Pancreas (tissue), 10 donors: ENCODE data around the gene PLIN1. TPM values are rescaled to one million over a fixed set of nuclear protein-coding genes. Genes with fewer than 3 reads are reported as not detected.

ENCODE experiments used
- ATAC-seq, 4 donors: fragments of 200-7000 bp; cut with Tn5 transposase; one replicate each; pipeline versions ENCODE4 v1.8.0 to v1.9.1; 2020; ENCODE audit warnings: mild to moderate bottlenecking in 4 of 4, moderate library complexity in 4 of 4
- DNase-seq, 6 donors: peaks; one replicate each; pipeline ENCODE4 v3.0.0-alpha.2; 2020
- FAIRE-seq: peaks from 2 replicates; lab custom pipeline; 2012; peaks lifted over from hg19 to GRCh38; lab: Jason Lieb, UNC
- H3K27ac ChIP-seq, 4 donors: fragments of 200-600 bp; sonication (generic); 1 replicate in 3 of 4; 2 replicates in 1 of 4; pipeline versions ENCODE4 v1.5.0 to v1.8.0; 2020
- H3K27me3 ChIP-seq, 4 donors: fragments of 200-600 bp; one replicate each; pipeline ENCODE4 v1.8.0; 2021
- H3K36me3 ChIP-seq, 3 donors: fragments of 200-600 bp; sonication (generic) in 1 of 3; one replicate each; pipeline versions ENCODE4 v1.5.0 to v1.8.0; 2020 to 2021
- H3K4me1 ChIP-seq, 3 donors: fragments of 200-600 bp; one replicate each; pipeline ENCODE4 v1.8.0; 2021
- H3K4me3 ChIP-seq, 4 donors: fragments of 200-600 bp; sonication (generic) in 2 of 4; one replicate each; pipeline versions ENCODE4 v1.5.0 to v1.8.0; 2020 to 2021
- H3K9me3 ChIP-seq, 4 donors: fragments of 200-600 bp; one replicate each; pipeline ENCODE4 v1.8.0; 2021
- WGBS, 2 donors: extraction: QIAGEN DNeasy Blood & Tissue Kit; methylation state at CpG; one replicate each; pipeline ENCODE4 v1.1.7; 2013; 5-methylcytosine and 5-hydroxymethylcytosine counted together
- intact Hi-C, 3 donors: fragments of 100-400 bp; cut with DNase I; formaldehyde crosslinking; loops; one replicate each; pipeline versions ENCODE4 v1.11.1 to v1.14.2; 2022
- polyA plus RNA-seq, 2 donors: library from polyadenylated mRNA; stranded (reverse); fragments of 200-250 nt; gene quantifications; one replicate each; pipeline ENCODE4 v1.2.3, GENCODE V29; 2013
- total RNA-seq, 6 donors: library from RNA; stranded (reverse); fragmentation: NEBNext Ultra II Directional in 4 of 6; extraction: Animal tissue kit (Norgen Biotek cat#: 25700) in 4 of 6; gene quantifications; one replicate each; pipeline versions ENCODE4 v1.2.1 to v1.2.4, GENCODE V29; 2021 to 2023
- TF ChIP-seq, protein P1 (sequence below), 4 donors: fragments of 200-600 bp; sonication (generic) in 3 of 4; IDR thresholded peaks; one replicate each; pipeline versions ENCODE4 v1.5.0 to v1.8.0; 2021; ENCODE audit warnings: antibody characterized with exemption in 4 of 4
- donor health status: healthy with polysubstance abuse.
- donor health status: DM: no; HTN: no; CAD: no; lungs with moderate emphysema.
- donor health status: DM: no; HTN: no; CAD: no.
- donor health status: control.
- donor health status: control.
- donor health status: Bipolar disorder and iron deficiency.
- donor health status: DM: yes; HTN: yes; CAD: no.
- donor health status: DM: no; HTN: no; CAD: no.
- donor health status: DM: no; HTN: no; CAD: no.
- donor health status: DM: yes; HTN: yes; CAD: no.

Gene PLIN1
- total and polyA plus RNA-seq, 8 donors: 0.47 to 21.2 (median 3.2) TPM

DNA sequence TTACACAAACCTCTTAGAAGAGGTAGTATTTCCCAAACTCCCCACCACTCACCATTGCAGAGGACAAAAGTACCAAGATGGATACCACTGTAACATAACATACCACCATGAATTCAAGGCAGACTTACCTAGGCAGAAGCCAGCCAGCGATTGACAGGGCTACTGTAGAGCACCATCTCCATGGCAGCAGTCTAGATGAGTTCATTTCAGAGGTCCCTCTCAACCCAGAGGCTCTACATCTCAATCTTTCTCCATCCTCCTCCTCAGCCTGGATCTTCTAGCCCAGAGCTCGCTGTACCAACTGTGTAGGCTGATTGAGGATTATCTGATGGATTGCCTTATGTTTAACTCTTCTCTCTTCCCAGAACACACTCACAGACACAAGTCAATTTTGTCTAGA, 2.0 kb upstream of the PLIN1 start:
- Histone ChIP-seq H3K36me3 (no peaks in the 10 kb centered on the region), H3K4me3 (no peak overlapping the region), H3K9me3 (no peaks in the 10 kb centered on the region), H3K27me3 (no peaks in the 10 kb centered on the region), H3K4me1 (peaks cover 27 to 33% (median 33%) of the 10 kb centered on the region in 3 donors), H3K27ac (peak overlapping the region; percentile 44 to 91 (median 77))
- TF ChIP-seq, protein P1, sequence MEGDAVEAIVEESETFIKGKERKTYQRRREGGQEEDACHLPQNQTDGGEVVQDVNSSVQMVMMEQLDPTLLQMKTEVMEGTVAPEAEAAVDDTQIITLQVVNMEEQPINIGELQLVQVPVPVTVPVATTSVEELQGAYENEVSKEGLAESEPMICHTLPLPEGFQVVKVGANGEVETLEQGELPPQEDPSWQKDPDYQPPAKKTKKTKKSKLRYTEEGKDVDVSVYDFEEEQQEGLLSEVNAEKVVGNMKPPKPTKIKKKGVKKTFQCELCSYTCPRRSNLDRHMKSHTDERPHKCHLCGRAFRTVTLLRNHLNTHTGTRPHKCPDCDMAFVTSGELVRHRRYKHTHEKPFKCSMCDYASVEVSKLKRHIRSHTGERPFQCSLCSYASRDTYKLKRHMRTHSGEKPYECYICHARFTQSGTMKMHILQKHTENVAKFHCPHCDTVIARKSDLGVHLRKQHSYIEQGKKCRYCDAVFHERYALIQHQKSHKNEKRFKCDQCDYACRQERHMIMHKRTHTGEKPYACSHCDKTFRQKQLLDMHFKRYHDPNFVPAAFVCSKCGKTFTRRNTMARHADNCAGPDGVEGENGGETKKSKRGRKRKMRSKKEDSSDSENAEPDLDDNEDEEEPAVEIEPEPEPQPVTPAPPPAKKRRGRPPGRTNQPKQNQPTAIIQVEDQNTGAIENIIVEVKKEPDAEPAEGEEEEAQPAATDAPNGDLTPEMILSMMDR (IDR thresholded peaks at IDR 0.05): no peak
- intact Hi-C loops: no loop called here
- DNase-seq (no peak), FAIRE-seq (no peak), ATAC-seq (peak; percentile 27 to 46 (median 33))
- WGBS, 2 donors: 61 to 65% methylated on average over 2 of the region's 2 CpGs

DNA sequence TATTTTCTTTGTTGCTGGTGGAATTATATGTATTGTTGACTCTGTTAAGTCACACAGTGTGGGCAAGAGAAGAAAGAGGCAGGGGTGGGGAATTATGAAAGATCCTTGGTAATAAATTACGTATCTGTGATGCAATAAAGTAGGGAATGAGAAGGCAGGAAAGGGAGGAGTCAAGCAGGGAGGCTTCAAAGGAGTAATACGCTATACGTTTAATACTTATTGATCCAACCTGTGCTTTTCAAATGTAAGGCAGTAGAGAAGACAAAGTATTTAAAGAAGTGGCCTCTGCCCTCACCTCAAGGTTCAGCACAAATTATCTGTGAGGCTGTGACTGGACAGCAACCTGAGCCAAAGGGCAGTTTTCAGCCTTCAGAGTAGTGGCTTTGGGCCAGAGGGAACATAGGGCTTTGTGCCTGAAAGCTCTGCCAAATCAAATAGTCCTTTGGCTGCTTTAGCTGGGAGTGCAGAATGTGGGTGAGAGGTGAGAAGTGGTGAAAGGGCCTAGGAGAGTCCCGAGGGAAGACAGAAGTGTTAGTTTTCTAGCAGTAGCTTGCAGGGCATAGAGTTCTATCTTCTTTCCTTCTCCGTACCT, 1.2 kb upstream of the PLIN1 start:
- no peak overlapping the region for H3K4me3 ChIP-seq
- WGBS, 2 donors: 14 to 16% methylated on average over 5 of the region's 5 CpGs
- TF ChIP-seq, protein P1 (IDR thresholded peaks at IDR 0.05): no peak
- no peaks in the 10 kb centered on the region for H3K27me3 ChIP-seq
- intact Hi-C loops: no loop called here
- peak overlapping the region; percentile 44 to 91 (median 77) for H3K27ac ChIP-seq
- DNase-seq (peak in 4 of 6 donors; percentile 77 to 92 (median 90)), ATAC-seq (peak; percentile 96 to 98 (median 98)), FAIRE-seq (peak; percentile 29)
- H3K4me1 ChIP-seq: peaks cover 27 to 33% (median 30%) of the 10 kb centered on the region in 3 donors
- no peaks in the 10 kb centered on the region for H3K36me3 ChIP-seq
- no peaks in the 10 kb centered on the region for H3K9me3 ChIP-seq

DNA sequence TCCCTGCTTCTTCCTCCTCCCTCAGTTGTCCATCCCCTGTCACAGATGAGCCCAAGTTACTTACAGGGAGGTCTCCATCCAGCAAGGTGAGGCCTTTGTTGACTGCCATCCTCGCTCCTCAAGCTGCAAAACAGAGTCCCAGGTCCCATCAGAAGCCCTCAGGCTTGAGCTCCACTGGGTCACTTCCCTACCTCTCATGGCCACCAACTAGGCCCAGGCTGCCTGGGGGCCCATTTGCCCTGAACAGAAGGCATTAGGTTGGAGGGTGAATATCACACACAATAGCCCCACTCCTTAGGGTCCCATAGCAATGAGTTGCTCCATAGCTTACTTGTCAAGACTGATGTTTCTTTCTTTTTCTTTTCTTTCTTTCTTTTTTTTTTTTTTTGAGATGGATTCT, 1.8 kb downstream of the PLIN1 start:
- Histone ChIP-seq H3K36me3 (no peaks in the 10 kb centered on the region), H3K4me1 (peaks cover 27 to 33% (median 30%) of the 10 kb centered on the region in 3 donors), H3K27me3 (no peaks in the 10 kb centered on the region), H3K27ac (no peak overlapping the region), H3K9me3 (no peaks in the 10 kb centered on the region), H3K4me3 (no peak overlapping the region)
- DNase-seq (no peak), ATAC-seq (no peak), FAIRE-seq (no peak)
- TF ChIP-seq, protein P1 (IDR thresholded peaks at IDR 0.05): no peak
- WGBS, 2 donors: 93 to 100% methylated on average over 1 of the region's 1 CpG
- intact Hi-C loops: no loop called here

DNA sequence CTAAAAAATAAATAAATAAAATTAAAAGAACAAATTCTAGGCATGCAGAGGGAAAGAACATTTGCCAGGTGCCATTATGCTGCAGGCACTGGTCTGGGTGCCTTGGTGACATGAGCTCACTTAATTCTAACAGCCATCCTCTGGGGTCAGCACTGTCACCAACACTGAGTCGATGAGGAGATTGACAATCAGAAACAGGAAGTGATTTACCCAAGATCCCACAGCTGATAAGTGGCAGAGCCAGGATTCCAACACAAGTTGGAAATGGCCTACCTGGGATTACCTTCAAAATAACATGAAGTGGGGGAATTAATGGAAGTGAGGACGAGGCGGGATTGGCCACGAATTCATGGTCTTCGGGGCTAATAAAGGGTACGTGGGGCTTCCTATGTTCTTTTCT, 3.6 kb downstream of the PLIN1 start:
- intact Hi-C loops: no loop called here
- DNase-seq: no peak
- Histone ChIP-seq H3K4me3 (no peak overlapping the region), H3K9me3 (no peaks in the 10 kb centered on the region), H3K36me3 (no peaks in the 10 kb centered on the region), H3K27me3 (no peaks in the 10 kb centered on the region), H3K27ac (no peak overlapping the region), H3K4me1 (peaks cover 11 to 15% (median 13%) of the 10 kb centered on the region in 3 donors)
- TF ChIP-seq, protein P1 (IDR thresholded peaks at IDR 0.05): no peak
- FAIRE-seq: no peak
- 68 to 88% methylated on average over 6 of the region's 6 CpGs for WGBS, 2 donors
- no peak for ATAC-seq

DNA sequence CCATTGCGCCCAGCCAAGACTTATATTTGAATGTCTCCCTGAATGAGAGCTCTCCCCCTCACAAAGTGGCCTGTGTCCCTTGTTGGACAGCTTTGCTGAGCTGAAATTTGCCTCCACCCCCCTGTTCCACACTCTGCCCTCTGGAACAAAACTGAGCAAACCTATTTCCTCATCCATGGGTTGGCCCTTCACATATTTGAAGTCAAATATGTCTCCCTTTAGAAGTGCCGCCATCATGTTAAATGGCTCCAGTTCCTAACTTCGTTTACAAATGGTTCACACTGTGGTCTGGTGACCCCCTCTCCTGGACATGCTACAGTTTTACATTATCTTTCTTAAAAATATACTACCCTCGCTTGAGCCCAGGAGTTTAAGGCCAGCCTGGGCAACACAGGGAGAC, 4.6 kb downstream of the PLIN1 start:
- intact Hi-C loops: no loop called here
- Histone ChIP-seq H3K4me3 (no peak overlapping the region), H3K36me3 (no peaks in the 10 kb centered on the region), H3K4me1 (peaks cover 4 to 7% (median 5%) of the 10 kb centered on the region in 3 donors), H3K27ac (no peak overlapping the region), H3K27me3 (no peaks in the 10 kb centered on the region), H3K9me3 (no peaks in the 10 kb centered on the region)
- TF ChIP-seq, protein P1 (IDR thresholded peaks at IDR 0.05): no peak
- 84 to 86% methylated on average over 4 of the region's 4 CpGs for WGBS, 2 donors
- FAIRE-seq: no peak
- no peak for DNase-seq
- no peak for ATAC-seq
